Upper lobe of left lung (tissue), 6 donors: Measurements from ENCODE around the gene PATJ. TPM values are rescaled to one million over a fixed set of nuclear protein-coding genes. Genes with fewer than 3 reads are reported as not detected.

ENCODE experiments used
- ATAC-seq, 2 donors: fragments of 200-7000 bp; cut with Tn5 transposase; one replicate each; pipeline ENCODE4 v1.9.1; 2022; ENCODE audit warnings: mild to moderate bottlenecking in 2 of 2, moderate library complexity in 2 of 2; ENCODE audit not compliant: low FRiP score in 2 of 2
- DNase-seq, 2 donors: peaks; one replicate each; pipeline ENCODE4 v3.0.0-alpha.2; 2019 to 2020
- H3K27ac ChIP-seq, 4 donors: fragments of 200-600 bp; sonication (generic); one replicate each; pipeline ENCODE4 v1.5.1; 2016 to 2019
- H3K27me3 ChIP-seq, 4 donors: fragments of 200-600 bp; sonication (generic); one replicate each; pipeline ENCODE4 v1.5.1; 2017 to 2019
- H3K36me3 ChIP-seq, 4 donors: fragments of 200-600 bp; sonication (generic); one replicate each; pipeline ENCODE4 v1.5.1; 2016 to 2019
- H3K4me1 ChIP-seq, 4 donors: fragments of 200-600 bp; sonication (generic); one replicate each; pipeline ENCODE4 v1.5.1; 2018 to 2019
- H3K4me3 ChIP-seq, 4 donors: fragments of 200-600 bp; sonication (generic); one replicate each; pipeline ENCODE4 v1.5.1; 2017 to 2019; ENCODE audit warnings: mild to moderate bottlenecking in 2 of 4, moderate library complexity in 1 of 4
- H3K9me3 ChIP-seq, 4 donors: fragments of 200-600 bp; sonication (generic); one replicate each; pipeline ENCODE4 v1.5.1; 2018 to 2019
- CTCF ChIP-seq, 6 experiments: fragments of 450-650 bp in 4 of 6; fragments of 200-600 bp in 2 of 6; sonication (generic) in 2 of 6; IDR thresholded peaks; one replicate each; pipeline ENCODE4 v1.5.1; 2016 to 2019; ENCODE audit warnings: antibody characterized with exemption in 6 of 6
- EP300 ChIP-seq, 4 donors: sonication (generic); formaldehyde crosslinking; IDR thresholded peaks; one replicate each; pipeline ENCODE4 v1.5.1; 2017; ENCODE audit warnings: antibody characterized with exemption in 4 of 4, control low read depth in 2 of 4
- POLR2A ChIP-seq, 4 donors: fragments of 450-650 bp; IDR thresholded peaks; one replicate each; pipeline ENCODE4 v1.5.1; 2016 to 2017; ENCODE audit warnings: antibody characterized with exemption in 4 of 4, mild to moderate bottlenecking in 2 of 4
- POLR2AphosphoS5 ChIP-seq, 2 donors: sonication (generic); formaldehyde crosslinking; IDR thresholded peaks; one replicate each; pipeline ENCODE4 v1.5.1; 2017; ENCODE audit warnings: antibody characterized with exemption in 2 of 2
- WGBS, 2 donors: methylation state at CpG; one replicate each; pipeline ENCODE4 v1.1.5; 2017 to 2018; 5-methylcytosine and 5-hydroxymethylcytosine counted together
- total RNA-seq, 6 donors: library from RNA; depleted of rRNA in 4 of 6; stranded (reverse); fragments of >200 nt in 4 of 6; gene quantifications; one replicate each; pipeline versions ENCODE4 v1.1.0 to v1.2.1, GENCODE V29; 2016 to 2021
- donor health status: DM: no; HTN: no; CAD: no; lungs with moderate emphysema.
- donor health status: DM: no; HTN: yes; CAD: no; lungs with severe emphysema.

PATJ gene
- total RNA-seq, 6 donors from 2014 or later: 37.1 to 217 (median 70.5) TPM

GRCh38 chr1:62128745-62129144 lies 386.5 kb downstream of the PATJ start:
- no peaks in the 10 kb centered on the region for H3K4me1 ChIP-seq
- TF ChIP-seq EP300 (IDR thresholded peaks at IDR 0.05) (no peak), CTCF (IDR thresholded peaks at IDR 0.05) (no peak), POLR2AphosphoS5 (IDR thresholded peaks at IDR 0.05) (no peak)
- no peaks in the 10 kb centered on the region for H3K27me3 ChIP-seq
- H3K27ac ChIP-seq: no peak overlapping the region
- DNase-seq (no peak), ATAC-seq (no peak)
- no peak overlapping the region for H3K4me3 ChIP-seq
- 90 to 96% methylated on average over 14 of the region's 14 CpGs for WGBS, 2 donors
- H3K36me3 ChIP-seq: peaks cover 0 to 7% (median 0%) of the 10 kb centered on the region in 4 donors
- no peaks in the 10 kb centered on the region for H3K9me3 ChIP-seq

GRCh38 chr1:62131093-62131725 lies 388.9 kb downstream of the PATJ start:
- 81 to 83% methylated on average over 6 of the region's 6 CpGs for WGBS, 2 donors
- no peaks in the 10 kb centered on the region for H3K9me3 ChIP-seq
- H3K27me3 ChIP-seq: no peaks in the 10 kb centered on the region
- H3K4me3 ChIP-seq: no peak overlapping the region
- ATAC-seq: peak; percentile 76 to 80
- H3K4me1 ChIP-seq: no peaks in the 10 kb centered on the region
- TF ChIP-seq CTCF (IDR thresholded peaks at IDR 0.05) (peak; percentile 27 to 66 (median 46)), POLR2A (IDR thresholded peaks at IDR 0.05) (no peak), EP300 (IDR thresholded peaks at IDR 0.05) (no peak)
- peaks cover 0 to 7% (median 0%) of the 10 kb centered on the region in 4 donors for H3K36me3 ChIP-seq
- no peak for DNase-seq
- no peak overlapping the region for H3K27ac ChIP-seq

- ATAC-seq: no peak
- DNase-seq: no peak
- TF ChIP-seq CTCF (IDR thresholded peaks at IDR 0.05) (no peak), EP300 (IDR thresholded peaks at IDR 0.05) (no peak), POLR2A (IDR thresholded peaks at IDR 0.05) (no peak), POLR2AphosphoS5 (IDR thresholded peaks at IDR 0.05) (no peak)
Observed at GRCh38 chr1:62138029-62138428, 395.7 kb downstream of the PATJ start.

GRCh38 chr1:62139410-62139809 lies 397.1 kb downstream of the PATJ start:
- WGBS, 2 donors: 100% methylated on average over 1 of the region's 1 CpG
- TF ChIP-seq EP300 (IDR thresholded peaks at IDR 0.05): no peak
- Histone ChIP-seq H3K36me3 (no peaks in the 10 kb centered on the region), H3K27me3 (no peaks in the 10 kb centered on the region), H3K4me3 (no peak overlapping the region), H3K27ac (no peak overlapping the region), H3K9me3 (no peaks in the 10 kb centered on the region), H3K4me1 (peaks cover 0 to 7% (median 3%) of the 10 kb centered on the region in 4 donors)
- ATAC-seq (no peak), DNase-seq (no peak)

More at GRCh38 chr1:62138029-62138428, 395.7 kb downstream of the PATJ start:
- Histone ChIP-seq H3K9me3 (no peaks in the 10 kb centered on the region), H3K27me3 (no peaks in the 10 kb centered on the region), H3K36me3 (no peaks in the 10 kb centered on the region), H3K4me1 (peaks cover 0 to 7% (median 3%) of the 10 kb centered on the region in 4 donors), H3K4me3 (no peak overlapping the region), H3K27ac (no peak overlapping the region)
- 44 to 73% methylated on average over 3 of the region's 3 CpGs for WGBS, 2 donors

GRCh38 chr1:62140666-62141065 lies 398.4 kb downstream of the PATJ start:
- no peaks in the 10 kb centered on the region for H3K36me3 ChIP-seq
- H3K27ac ChIP-seq: no peak overlapping the region
- DNase-seq (no peak), ATAC-seq (no peak)
- TF ChIP-seq EP300 (IDR thresholded peaks at IDR 0.05) (no peak), POLR2A (IDR thresholded peaks at IDR 0.05) (no peak), CTCF (IDR thresholded peaks at IDR 0.05) (no peak), POLR2AphosphoS5 (IDR thresholded peaks at IDR 0.05) (no peak)
- H3K27me3 ChIP-seq: no peaks in the 10 kb centered on the region
- 90 to 96% methylated on average over 4 of the region's 4 CpGs for WGBS, 2 donors
- peaks cover 0 to 7% (median 3%) of the 10 kb centered on the region in 4 donors for H3K4me1 ChIP-seq
- H3K9me3 ChIP-seq: no peaks in the 10 kb centered on the region
- H3K4me3 ChIP-seq: no peak overlapping the region
